ENCODE measurements around the gene LRTM2.

- TF ChIP-seq TAF1 (IDR thresholded peaks at IDR 0.05; ENCODE audit: borderline replicate concordance, insufficient read depth, low read length) (no peak), REST (IDR thresholded peaks at IDR 0.05; ENCODE audit: insufficient read depth in 1 of 2, low read depth in 2 of 2, low read length in 2 of 2) (no peak)
Observed at GRCh38 chr12:1835211-1836131, 15.1 kb downstream of the LRTM2 start.

All from PFSK-1 (cell line).